22Rv1 (cell line): ENCODE results near the gene WHRN.

Experiments
- CTCF ChIP-seq: fragments of 450-650 bp; IDR thresholded peaks from 2 replicates; pipeline ENCODE4 v1.5.1; 2017; ENCODE audit warnings: mild to moderate bottlenecking
- ZFX ChIP-seq: fragments of 450-650 bp; IDR thresholded peaks from 2 replicates; pipeline ENCODE4 v1.6.1; 2017; ENCODE audit warnings: antibody characterized with exemption, borderline replicate concordance

- TF ChIP-seq CTCF (peak; percentile 60), ZFX (no peak)
These were observed 709 bp downstream of the WHRN start for GRCh38 chr9:114504341-114505186.
